Measurements from ENCODE around the gene CGNL1.

DNA sequence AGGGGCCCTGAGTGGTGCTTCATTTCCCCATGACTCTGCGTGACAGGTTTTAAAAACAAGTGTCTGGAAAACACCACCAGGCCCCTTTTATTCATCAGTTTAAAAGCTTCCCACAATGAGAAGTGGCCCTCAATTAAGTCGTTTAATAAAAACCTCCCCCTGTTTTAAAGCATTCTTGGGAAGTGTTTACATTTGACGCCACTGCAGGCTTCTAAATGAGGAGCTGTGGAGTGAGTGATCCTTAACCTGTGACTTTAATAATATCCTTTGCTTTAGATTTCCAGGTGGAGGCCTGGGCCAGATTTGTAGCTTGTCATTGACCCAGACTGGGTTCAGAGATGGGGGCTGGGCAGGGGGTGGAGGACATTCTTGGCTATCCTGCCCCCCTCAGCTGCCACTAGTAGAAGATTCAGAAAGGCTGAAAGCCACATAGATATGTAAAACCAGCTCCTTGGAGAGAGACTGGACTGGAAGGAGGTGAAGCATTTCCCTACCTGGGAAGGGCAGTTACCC, 11.3 kb downstream of the CGNL1 start:
- TF ChIP-seq, protein P1, sequence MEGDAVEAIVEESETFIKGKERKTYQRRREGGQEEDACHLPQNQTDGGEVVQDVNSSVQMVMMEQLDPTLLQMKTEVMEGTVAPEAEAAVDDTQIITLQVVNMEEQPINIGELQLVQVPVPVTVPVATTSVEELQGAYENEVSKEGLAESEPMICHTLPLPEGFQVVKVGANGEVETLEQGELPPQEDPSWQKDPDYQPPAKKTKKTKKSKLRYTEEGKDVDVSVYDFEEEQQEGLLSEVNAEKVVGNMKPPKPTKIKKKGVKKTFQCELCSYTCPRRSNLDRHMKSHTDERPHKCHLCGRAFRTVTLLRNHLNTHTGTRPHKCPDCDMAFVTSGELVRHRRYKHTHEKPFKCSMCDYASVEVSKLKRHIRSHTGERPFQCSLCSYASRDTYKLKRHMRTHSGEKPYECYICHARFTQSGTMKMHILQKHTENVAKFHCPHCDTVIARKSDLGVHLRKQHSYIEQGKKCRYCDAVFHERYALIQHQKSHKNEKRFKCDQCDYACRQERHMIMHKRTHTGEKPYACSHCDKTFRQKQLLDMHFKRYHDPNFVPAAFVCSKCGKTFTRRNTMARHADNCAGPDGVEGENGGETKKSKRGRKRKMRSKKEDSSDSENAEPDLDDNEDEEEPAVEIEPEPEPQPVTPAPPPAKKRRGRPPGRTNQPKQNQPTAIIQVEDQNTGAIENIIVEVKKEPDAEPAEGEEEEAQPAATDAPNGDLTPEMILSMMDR (IDR thresholded peaks at IDR 0.05), result no peak
- no peak for TF ChIP-seq POLR2A (IDR thresholded peaks at IDR 0.05)
